ENCODE results near the gene KIF12. TPM values are rescaled to one million over a fixed set of nuclear protein-coding genes. Genes with fewer than 3 reads are reported as not detected.
"Not testable (repeated sequence)": the region's sequence is repeated elsewhere in the genome, so short reads cannot be mapped to it uniquely, and the experiment has no call there.

The KIF12 gene
- 100 to 1,000 TPM; 156 to 211 (median 169) TPM for polyA plus RNA-seq (ENCODE audit: insufficient read length in 4 of 4)

DNA sequence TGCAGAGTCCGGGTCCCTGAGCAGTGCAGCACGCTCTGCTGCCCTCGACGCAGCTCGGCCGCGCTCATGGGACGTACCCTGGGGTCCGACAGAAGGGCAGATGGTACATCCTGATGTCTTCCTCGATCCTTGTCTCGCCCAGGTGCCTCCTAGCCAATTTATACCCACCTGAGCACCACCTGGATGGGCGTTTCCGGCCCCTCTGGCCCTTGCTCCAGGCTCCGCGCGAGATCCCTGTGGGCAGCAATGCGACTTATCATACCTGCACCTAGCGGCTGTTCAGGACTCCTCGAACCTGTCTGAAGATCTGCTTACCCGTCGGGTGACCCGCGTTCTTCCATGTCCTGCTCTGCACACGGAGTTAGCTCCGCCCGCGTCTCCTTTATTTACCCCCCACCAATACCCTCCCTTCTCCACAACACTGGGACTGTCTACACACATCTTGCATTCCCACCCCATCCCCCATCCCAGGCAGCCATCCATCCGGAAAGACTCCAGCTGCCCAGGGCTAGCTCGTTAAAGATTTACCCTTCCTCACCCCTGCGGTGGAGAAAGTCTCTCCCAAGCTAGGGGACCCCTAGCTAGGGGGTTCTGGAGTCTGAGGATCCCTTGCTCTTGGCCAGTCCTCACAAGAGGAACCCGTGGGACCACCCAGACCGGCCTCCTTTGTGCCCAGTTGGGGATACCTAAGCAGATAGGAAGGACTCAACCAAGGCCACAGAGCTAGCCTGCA, at the start of gene KIF12:
Gene KIF12 (minus strand): TSS at position 357 of the 733 bp plus-strand sequence. CDS start 16 bp downstream, at position 341.
- peak; percentile 74 to 90 (median 88) for DNase-seq (ENCODE audit: low read depth in 4 of 4, low spot score in 3 of 4)

DNA sequence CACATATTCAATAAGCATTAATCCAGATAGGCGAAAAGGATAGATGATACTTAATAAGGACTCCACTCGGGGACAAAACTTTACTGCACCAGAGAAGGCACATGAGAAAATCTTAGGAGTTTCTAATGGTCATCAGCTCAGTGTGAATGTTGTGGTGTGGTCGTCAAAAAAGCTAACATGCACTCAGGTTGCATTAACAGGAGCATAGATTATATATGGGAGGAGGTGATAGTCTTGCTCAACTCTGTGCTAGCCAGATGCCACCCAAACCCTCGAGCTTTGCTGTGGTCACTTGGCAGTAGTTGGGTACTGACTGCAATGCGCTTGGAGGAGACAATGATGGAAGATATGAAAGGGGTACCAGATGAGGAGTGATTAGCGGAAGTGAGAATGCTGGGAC, 47.6 kb upstream of the KIF12 start:
- no peak for DNase-seq (ENCODE audit: low read depth in 4 of 4, low spot score in 3 of 4)

DNA sequence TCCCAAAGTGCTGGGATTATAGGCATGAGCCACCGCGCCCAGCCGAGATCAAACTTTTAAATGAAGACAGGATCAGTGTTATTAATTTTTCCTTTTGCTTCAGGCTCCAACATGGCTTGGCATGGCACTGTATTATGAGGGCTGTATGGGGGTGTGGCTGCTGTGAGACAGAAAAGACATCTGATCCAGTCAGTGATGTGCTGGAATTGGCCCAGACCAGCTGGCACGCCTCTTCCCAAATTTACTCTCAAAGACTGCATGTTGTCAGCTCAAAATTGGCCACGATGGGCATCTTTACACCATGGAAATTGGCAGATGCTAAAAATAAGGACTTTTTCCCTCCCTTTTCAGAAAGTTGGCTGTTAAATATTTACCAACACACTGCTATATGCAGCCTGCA, 44.1 kb upstream of the KIF12 start:
- DNase-seq (ENCODE audit: low read depth in 4 of 4, low spot score in 3 of 4): no peak

DNA sequence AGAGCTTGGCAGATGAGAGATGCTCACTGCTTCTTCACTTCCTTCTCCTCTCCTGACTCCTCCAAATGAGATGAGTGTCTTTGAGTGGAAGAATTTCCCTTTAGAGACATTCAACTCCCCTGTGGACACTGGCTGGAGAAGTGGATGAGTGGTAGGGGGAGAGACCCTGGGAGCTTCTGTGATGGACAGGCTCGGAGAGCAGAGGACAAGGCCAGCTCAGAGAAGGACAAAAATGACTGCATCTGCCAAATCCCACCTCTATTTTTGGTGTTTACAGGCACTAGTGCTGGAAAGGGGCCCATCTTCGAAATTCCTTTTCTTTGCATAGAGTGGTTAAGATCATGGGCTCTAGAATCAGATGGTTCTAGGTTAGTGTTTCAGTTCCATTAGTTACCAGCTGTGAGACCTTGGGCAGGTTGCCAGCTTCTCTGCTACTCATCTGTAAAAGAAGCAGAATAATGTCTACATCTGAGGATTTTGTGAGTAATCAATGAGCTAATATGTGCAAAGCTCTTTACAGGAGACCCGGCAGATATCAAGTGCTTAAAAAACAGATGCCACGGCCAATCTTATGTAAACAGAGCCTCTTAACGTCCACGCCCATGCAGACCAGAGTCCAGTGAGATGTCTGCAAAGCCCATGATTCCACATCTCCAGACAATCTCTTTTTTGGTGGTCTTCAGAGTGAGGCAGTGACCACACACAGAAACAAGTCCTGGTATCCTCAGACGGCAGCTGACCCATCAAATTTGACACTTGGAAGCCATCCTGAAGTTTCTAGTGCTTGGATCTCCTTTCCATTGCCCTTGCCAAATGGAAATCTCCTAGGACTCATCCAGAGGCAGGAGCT, 42.7 kb upstream of the KIF12 start:
- no peak for DNase-seq (ENCODE audit: low read depth in 4 of 4, low spot score in 3 of 4)

DNA sequence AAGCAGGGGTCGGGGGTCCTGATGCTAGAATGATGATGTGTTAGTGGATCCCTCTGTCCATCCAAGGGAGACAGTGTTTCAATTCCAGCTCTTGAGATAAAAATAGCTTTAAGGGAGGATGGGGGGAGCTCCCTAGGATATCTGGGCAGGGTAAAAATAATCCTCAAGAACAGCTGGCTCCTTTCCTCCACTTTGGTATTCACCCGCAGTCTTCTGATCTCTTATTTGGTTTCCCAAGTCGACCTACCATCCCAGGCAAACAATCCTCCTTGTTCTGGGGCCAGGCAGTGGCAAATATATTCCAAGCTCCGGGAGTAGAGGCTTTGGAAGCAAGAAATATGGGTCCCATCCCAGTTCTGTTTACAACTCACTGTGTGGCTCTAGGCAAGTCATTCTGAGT, 41.8 kb upstream of the KIF12 start:
- DNase-seq (ENCODE audit: low read depth in 4 of 4, low spot score in 3 of 4): no peak

DNA sequence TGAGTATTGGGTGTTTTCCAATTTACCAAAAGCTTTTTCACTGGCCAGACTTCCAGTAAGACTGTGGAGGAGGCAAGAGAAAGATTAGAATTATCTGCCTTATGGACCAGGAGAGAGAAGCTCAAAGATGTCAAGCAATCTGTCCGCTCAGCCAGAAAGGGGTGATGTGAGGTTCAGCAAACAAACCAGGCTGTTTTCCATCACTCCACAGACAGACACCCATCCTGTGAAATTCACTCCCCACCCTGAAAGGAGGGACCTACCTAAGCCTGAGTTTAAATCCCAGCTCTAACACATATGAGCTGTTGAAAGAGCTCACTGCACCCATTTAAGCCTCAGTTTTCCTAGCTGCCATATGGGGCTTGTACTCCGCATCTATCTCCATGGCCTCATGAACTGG, 41.3 kb upstream of the KIF12 start:
- no peak for DNase-seq (ENCODE audit: low read depth in 4 of 4, low spot score in 3 of 4)

DNA sequence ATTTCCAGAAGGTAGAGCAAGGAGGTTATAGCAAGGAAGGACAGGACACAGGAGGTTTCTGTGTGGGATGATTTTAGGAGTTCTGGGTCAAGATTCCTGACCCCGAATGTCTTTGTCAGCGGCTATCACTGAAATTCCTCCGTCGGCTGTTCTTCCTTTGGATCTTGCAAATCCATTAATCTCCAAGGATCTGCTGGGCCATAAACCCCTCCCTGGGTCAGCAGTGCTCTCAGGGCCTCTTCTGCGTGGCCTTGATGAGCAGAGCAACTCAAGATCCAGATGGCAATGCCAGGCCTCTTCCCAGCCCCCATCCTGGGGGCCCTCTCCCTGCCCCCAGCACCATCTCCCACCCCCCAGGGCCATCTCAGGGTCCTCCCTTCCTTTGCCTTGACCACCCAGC, 40.0 kb upstream of the KIF12 start:
- no peak for DNase-seq (ENCODE audit: low read depth in 4 of 4, low spot score in 3 of 4)

DNA sequence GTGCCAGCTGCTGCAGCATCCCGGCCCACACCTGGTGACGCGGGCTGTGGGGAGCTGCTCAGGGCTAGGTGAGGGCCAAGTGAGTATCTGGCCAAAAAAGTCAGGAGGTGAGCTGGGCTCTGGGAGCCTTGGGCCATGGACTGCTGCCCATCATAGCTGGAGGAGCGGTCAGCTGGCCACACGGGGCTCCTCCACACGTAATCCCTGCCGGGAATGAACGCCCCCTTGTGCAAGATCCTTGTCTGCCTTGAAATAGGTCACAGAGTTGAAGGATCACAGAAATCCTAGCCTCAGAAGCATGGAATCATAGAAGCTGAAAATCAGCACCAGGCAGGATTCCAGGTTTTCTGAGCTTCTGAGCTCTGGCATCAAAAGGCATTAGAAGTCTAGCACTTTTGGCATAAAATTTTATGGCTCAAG, 39.5 kb upstream of the KIF12 start:
- no peak for DNase-seq (ENCODE audit: low read depth in 4 of 4, low spot score in 3 of 4)

DNA sequence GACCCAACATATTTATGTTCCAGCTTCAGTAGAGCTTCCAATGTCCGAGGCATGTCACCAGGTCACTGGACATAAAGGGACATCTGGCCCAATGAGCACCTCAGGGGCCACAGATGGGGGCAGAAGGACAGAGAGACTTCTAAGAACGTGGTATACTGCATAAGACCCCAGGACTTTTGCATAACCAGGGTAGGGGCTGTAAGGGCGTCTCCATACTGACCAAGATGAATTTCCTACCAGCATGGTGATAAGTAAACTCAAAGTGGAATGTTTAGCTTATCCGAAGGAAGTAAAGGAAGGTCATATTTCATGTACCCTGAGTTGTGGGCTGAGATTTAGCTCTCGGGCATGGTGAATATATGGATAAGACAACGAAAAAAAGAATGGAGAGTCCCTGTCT, 38.7 kb upstream of the KIF12 start:
- no peak for DNase-seq (ENCODE audit: low read depth in 4 of 4, low spot score in 3 of 4)

DNA sequence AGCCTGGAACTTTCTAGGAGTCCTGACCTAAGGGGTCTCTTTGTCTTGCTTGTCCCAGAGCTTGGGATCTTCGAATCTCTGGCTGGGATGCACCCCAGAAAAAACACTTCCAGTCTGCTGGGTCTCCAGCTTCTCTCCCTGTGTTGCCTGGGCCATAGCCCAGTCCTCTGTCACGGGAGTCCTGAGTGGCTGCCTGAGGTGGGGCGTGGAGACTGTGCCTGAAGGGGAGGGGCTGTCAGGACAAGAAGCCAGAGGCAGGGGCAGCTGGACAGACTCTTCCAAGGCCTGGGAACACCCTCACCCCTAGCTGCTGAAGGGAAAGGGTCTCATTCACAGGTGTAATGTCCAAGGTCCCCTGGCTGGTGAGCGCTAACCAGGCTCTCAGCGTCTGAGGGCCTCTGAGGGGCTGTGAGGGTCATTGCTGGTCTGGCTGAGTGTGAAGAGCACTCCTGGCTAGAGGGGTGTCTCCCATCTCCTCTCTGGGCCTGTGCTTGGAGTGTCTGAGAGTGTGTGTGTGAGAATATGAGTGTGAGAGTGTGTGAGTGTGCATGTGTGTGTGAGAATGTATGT, 35.8 kb upstream of the KIF12 start:
- DNase-seq (ENCODE audit: low read depth in 4 of 4, low spot score in 3 of 4): no peak

DNA sequence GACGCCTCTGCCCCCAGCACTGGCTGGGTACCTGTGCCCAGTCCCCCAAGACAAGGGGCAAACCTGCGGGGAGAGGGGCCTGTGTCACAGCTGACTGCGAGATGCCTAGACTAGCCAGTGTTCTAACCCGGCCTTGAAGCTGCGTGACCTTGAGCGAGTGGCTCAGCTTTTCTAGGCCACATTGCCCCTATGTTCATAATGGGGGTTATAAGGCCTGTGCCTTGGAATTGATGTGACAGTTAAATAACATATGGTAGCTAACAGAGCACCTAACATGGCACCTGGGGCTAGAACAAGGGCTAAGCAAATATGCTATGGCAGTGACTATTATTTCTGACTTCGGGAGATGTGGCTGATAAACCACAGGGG, 33.4 kb upstream of the KIF12 start:
- DNase-seq (ENCODE audit: low read depth in 4 of 4, low spot score in 3 of 4): no peak

DNA sequence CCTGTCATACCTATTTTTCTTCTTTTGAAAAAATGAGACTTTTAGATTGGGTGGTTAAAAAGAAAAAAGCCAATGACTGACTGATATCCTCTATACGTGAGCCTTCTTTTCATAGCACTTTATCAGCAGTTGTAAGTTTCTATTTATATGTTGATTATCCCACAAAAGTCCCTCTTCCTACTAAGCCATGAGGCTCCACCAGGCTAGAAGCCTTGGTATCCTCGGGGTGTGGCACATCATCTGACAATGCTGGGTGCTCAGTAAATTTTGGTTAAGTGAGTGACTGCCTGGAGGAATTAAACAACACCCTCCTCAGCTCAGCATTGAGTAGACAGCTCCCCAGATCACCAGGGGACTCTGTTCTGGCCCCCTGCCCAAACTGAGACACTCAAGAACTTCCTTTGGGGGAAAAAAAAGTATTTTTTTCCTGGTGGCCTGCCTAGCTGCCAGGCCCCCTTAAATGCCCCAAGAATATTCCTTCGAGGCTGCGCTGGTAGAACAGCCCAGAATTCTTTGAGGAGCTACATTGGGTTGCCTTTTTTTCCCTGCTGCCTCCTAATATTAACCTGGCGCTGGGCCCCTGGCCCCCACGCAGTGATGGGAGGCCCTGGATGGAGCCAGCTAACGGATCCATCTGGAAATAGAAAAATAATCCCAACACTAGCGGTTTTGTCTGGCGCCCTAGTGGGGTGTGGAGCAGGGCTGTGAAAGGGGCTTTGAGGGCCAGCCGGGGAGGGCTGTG, 32.9 kb upstream of the KIF12 start:
- no peak for DNase-seq (ENCODE audit: low read depth in 4 of 4, low spot score in 3 of 4)

DNA sequence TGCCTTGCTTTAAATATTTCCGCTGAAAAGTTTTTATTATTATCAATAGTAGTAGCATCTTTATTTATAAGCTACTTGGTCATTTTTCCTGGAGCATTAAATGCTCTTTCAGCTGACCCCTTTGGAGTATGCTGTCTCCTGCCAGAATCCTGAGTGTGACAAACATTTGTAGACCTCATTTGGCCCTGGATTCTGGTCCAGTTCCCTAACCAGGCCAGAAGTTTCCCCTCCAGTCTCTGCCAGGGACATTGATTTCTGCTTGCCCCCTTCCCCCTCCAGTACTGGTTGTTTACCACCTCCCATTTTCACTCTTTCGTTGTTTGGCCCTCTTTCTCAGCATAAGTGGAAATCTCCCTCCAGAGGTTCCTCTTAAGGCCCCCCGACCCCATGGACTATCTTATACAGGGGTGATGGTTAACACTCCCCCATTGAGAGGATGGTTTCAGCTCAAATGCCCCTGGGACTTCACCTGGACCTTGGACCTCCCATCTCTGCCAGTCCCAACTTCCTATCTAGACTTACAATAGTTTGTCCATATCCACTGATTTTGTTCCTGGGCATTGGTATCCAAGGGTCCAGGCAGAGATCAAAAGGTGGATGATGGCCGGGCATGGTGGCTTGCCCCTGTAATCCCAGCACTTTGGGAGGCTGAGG, 31.7 kb upstream of the KIF12 start:
- DNase-seq (ENCODE audit: low read depth in 4 of 4, low spot score in 3 of 4): no peak

DNA sequence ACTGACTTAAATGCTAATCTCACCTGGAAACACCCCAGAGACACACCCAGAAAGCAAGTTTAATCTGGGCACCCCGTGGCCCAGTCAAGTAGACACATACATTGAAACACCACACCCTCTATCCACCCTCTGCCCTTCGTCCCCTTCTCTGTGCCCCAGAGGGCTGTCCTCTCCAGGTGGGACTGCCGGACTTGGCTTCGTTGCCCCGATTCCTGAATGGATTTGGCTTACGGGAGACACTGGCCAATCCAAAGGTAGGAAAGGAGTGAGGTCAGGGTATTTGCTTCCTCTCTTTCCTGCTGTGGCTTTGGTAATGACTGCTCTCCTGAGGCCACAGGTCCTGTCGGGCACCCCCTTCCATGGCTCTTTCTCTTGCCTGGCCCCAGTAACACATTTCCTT, 31.0 kb upstream of the KIF12 start:
- DNase-seq (ENCODE audit: low read depth in 4 of 4, low spot score in 3 of 4): no peak

DNA sequence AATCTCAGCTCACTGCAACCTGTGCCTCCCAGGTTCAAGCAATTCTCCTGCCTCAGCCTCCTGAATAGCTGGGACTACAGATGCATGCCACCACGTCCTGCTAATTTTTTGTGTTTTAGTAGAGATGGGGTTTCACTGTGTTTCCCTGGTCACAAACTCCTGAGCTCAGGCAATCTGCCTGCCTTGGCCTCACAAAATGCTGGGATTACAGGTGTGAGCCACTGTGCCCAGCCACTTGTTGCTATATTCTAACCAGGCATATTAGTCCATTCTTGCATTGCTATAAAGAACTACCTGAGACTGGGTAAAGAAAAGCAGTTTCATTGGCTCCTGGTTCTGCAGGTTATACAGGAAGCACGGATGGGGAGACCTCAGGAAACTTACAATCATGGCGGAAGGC, 29.7 kb upstream of the KIF12 start:
- not testable (repeated sequence) for DNase-seq (ENCODE audit: low read depth in 4 of 4, low spot score in 3 of 4)

DNA sequence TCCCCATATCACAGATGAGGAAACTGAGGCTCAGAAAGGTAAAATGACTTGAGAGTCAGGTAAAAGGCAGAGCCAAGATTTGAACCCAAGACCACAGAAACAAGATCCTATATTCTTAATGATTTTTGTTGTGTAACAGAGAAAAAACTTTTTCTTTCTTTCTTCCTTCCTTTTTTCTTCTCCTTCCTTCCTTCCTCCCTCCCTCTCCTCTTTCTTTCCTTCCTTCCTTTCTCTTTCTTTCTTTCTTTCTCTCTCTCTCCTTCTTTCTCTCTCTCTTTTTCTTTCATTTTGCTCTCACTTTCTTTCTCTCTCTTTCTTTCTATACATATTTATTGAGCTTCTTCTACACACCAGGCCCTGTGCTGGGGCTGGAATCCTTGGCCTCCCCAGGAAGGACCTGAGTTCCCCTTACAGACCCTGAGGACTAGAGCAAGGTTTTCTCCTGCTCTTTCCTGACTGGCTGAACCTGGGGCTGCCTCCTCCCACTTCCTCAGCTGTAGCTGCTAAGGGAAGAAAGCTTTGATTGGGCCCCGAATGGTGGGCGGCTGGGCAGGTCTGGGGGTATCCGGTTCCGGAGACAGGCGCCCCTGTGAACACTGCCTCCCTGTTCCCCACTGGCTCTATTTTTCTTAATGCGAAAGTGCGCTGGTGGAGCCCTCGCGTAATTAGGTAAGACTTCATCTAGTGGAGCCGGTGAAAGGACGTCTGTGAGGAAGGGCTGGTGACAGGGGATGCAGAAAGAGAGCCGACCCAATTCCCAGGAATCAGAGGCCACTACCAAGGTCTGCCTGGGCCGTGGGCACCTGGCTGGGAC, 27.4 kb upstream of the KIF12 start:
- no peak for DNase-seq (ENCODE audit: low read depth in 4 of 4, low spot score in 3 of 4)

DNA sequence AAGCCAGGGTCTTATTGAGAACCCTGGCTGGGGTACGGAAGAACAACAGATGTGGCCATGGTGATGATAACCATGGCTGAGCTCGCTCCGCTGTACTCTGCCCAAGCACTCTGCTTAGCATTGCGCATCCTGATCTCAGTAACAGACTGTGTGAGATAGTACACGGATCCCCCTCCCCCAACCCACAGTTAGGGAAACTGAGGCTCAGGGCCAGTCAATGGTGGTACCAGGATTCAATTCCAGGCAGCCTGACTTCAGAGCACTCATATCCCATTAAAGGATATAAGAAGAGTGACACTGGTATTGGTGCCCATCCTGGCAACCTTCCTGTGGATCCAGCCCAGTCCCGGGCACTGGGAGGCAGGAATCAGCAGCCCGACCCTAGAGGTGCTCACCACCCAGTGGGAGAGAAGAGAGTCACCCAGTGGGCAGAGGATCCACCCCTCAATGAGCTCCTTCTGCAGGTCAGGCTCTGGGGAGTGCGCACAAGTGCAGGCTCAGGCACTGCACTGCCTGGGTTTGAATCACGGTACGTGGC, 26.5 kb upstream of the KIF12 start:
- no peak for DNase-seq (ENCODE audit: low read depth in 4 of 4, low spot score in 3 of 4)

DNA sequence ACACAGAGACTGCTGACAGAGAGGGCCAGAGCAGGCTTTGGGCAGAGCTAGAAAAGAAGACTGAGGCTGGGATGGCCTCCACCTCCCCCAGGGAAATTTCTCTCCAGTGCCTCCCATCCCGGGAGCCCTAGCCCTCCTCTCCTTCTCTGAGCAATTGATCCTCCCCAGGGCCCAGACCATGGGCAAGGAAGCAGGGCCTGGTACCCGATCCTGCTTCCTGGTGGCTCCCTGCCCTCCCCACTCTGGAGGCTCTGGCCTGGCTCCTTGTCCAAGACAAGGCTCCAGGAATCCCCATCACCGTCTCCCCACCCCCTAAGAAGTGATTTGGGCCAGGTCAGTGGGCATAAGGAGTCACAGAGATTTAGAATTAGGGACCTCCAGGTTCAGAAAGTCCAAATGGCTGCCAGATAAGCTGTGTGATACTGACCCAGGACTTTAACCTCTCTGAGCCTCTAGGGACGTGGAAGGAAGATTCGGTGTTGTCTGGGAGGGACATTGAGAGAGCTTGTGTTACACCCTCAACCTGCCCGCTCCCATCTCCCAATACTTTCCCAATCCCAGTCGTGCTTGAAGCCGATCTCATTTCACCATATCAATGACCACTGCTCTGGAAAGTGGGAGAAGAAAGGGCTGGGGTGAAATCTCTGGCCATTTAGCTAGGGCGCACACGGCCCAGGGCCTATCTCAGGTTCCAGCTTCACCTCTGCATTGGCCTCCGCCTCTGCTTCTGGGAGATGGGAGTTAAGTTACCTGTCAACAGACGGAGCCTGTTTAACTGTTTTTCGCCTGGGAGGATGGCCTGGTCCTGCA, 25.8 kb upstream of the KIF12 start:
- DNase-seq (ENCODE audit: low read depth in 4 of 4, low spot score in 3 of 4): no peak

DNA sequence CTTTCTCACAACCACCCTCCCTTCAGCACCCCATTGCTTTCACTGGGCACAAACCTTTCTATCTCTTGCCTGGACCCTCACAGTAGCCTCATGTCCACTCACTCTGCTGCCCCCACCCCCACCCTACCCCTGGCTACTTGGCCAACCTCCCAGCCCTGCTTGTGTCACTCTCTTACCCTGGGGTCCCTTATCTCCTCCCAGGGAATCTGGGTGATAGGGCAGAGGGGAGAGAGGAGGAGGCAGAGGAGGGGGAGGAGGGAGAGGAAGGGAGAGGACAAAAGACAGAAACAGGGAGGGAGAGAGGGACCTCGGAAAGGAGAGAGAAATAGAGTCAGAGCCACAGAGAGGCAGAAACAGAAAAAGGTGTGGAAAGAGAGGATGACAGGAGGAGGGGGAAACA, 25.0 kb upstream of the KIF12 start:
- DNase-seq (ENCODE audit: low read depth in 4 of 4, low spot score in 3 of 4): no peak

Measured in right renal pelvis (tissue), 4 donors.